DND-41 (cell line): Measurements from ENCODE around the gene AGMO.

Source experiments
- EZH2 ChIP-seq: IDR thresholded peaks from 3 replicates; pipeline ENCODE4 v1.6.1; 2012; ENCODE audit warnings: borderline replicate concordance, low read depth, mild to moderate bottlenecking, moderate library complexity, low read length, inconsistent platforms; ENCODE audit not compliant: severe bottlenecking
- TF ChIP-seq, protein P1 (sequence below): IDR thresholded peaks from 2 replicates; pipeline ENCODE4 v1.5.1; 2012; ENCODE audit warnings: borderline replicate concordance, low read length, moderate library complexity, mild to moderate bottlenecking; ENCODE audit not compliant: poor library complexity, severe bottlenecking; ENCODE audit errors: extremely low read depth

GRCh38 chr7:15209429-15209828, 352.4 kb downstream of the AGMO start:
- no peak for TF ChIP-seq EZH2
- TF ChIP-seq, protein P1, sequence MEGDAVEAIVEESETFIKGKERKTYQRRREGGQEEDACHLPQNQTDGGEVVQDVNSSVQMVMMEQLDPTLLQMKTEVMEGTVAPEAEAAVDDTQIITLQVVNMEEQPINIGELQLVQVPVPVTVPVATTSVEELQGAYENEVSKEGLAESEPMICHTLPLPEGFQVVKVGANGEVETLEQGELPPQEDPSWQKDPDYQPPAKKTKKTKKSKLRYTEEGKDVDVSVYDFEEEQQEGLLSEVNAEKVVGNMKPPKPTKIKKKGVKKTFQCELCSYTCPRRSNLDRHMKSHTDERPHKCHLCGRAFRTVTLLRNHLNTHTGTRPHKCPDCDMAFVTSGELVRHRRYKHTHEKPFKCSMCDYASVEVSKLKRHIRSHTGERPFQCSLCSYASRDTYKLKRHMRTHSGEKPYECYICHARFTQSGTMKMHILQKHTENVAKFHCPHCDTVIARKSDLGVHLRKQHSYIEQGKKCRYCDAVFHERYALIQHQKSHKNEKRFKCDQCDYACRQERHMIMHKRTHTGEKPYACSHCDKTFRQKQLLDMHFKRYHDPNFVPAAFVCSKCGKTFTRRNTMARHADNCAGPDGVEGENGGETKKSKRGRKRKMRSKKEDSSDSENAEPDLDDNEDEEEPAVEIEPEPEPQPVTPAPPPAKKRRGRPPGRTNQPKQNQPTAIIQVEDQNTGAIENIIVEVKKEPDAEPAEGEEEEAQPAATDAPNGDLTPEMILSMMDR, result no peak
